ENCODE data around the gene DIS3L.

The DIS3L gene

GRCh38 chr15:66290518-66290917 is 2.9 kb upstream of the DIS3L start:
- no peak for DNase-seq
- no peak overlapping the region for H3K14ac ChIP-seq (ENCODE audit: low read length in 2 of 2)
- H3K36me3 ChIP-seq (ENCODE audit: control insufficient read depth in 1 of 2, insufficient read depth in 2 of 2, low read depth in 1 of 2, low read length in 2 of 2) = no peaks in the 10 kb centered on the region

GRCh38 chr15:66291816-66292570 is 1.4 kb upstream of the DIS3L start:
- DNase-seq = no peak
- Histone ChIP-seq H2BK120ac (ENCODE audit: low read depth, low read length) (no peak overlapping the region), H3K9ac (ENCODE audit: low read length) (no peak overlapping the region), H2BK12ac (ENCODE audit: low read length in 2 of 2) (no peak overlapping the region), H3K4me3 (ENCODE audit: insufficient read depth in 1 of 2, low read depth in 1 of 2, low read length in 2 of 2) (no peak overlapping the region), H3K4me1 (ENCODE audit: control insufficient read depth, insufficient read depth, low read depth, low read length) (peaks cover 8% of the 10 kb centered on the region), H4K91ac (ENCODE audit: low read length) (no peak overlapping the region), H2AFZ (ENCODE audit: low read depth, low read length) (no peak overlapping the region), H2BK15ac (ENCODE audit: low read depth, poor library complexity, severe bottlenecking) (no peak overlapping the region), H3K27me3 (ENCODE audit: control insufficient read depth in 1 of 2, insufficient read depth in 1 of 2, low read length in 2 of 2) (peaks cover 0 to 3% of the 10 kb centered on the region in 2 experiments), H3K18ac (ENCODE audit: low read depth in 1 of 2, low read length in 2 of 2) (no peak overlapping the region), H3K79me1 (replicated peaks; ENCODE audit: low read length, poor library complexity, severe bottlenecking) (peaks cover 4% of the 10 kb centered on the region), H3K23ac (ENCODE audit: low read length in 2 of 2) (no peak overlapping the region), H3K36me3 (ENCODE audit: control insufficient read depth in 1 of 2, insufficient read depth in 2 of 2, low read depth in 1 of 2, low read length in 2 of 2) (peaks cover 0 to 2% of the 10 kb centered on the region in 2 experiments), H3K27ac (ENCODE audit: low read length, poor library complexity, severe bottlenecking) (no peak overlapping the region), H2AK5ac (ENCODE audit: low read length, severe bottlenecking) (no peak overlapping the region), H2BK5ac (ENCODE audit: low read depth, low read length, poor library complexity, severe bottlenecking) (no peak overlapping the region), H4K8ac (ENCODE audit: low read length) (no peak overlapping the region), H3K4me2 (ENCODE audit: low read length, poor library complexity, severe bottlenecking) (no peak overlapping the region), H3K4ac (ENCODE audit: low read depth in 1 of 2, low read length in 2 of 2) (no peak overlapping the region), H3K14ac (ENCODE audit: low read length in 2 of 2) (no peak overlapping the region), H3K9me3 (ENCODE audit: control insufficient read depth, low read length) (no peaks in the 10 kb centered on the region)
- 74% methylated on average over 4 of the region's 6 CpGs for WGBS

More at GRCh38 chr15:66290518-66290917, 2.9 kb upstream of the DIS3L start:
- peaks cover 8% of the 10 kb centered on the region for H3K4me1 ChIP-seq (ENCODE audit: control insufficient read depth, insufficient read depth, low read depth, low read length)
- no peak overlapping the region for H3K27ac ChIP-seq (ENCODE audit: low read length, poor library complexity, severe bottlenecking)
- H3K9ac ChIP-seq (ENCODE audit: low read length) = no peak overlapping the region
- H3K4me3 ChIP-seq (ENCODE audit: insufficient read depth in 1 of 2, low read depth in 1 of 2, low read length in 2 of 2) = no peak overlapping the region
- H3K27me3 ChIP-seq (ENCODE audit: control insufficient read depth in 1 of 2, insufficient read depth in 1 of 2, low read length in 2 of 2) = peaks cover 0 to 3% of the 10 kb centered on the region in 2 experiments
- no peak overlapping the region for H3K18ac ChIP-seq (ENCODE audit: low read depth in 1 of 2, low read length in 2 of 2)
- no peak overlapping the region for H2AFZ ChIP-seq (ENCODE audit: low read depth, low read length)
- no peak overlapping the region for H2BK12ac ChIP-seq (ENCODE audit: low read length in 2 of 2)
- no peak overlapping the region for H2AK5ac ChIP-seq (ENCODE audit: low read length, severe bottlenecking)
- no peak overlapping the region for H2BK15ac ChIP-seq (ENCODE audit: low read depth, poor library complexity, severe bottlenecking)
- H2BK120ac ChIP-seq (ENCODE audit: low read depth, low read length) = no peak overlapping the region
- H4K8ac ChIP-seq (ENCODE audit: low read length) = no peak overlapping the region
- no peak overlapping the region for H2BK5ac ChIP-seq (ENCODE audit: low read depth, low read length, poor library complexity, severe bottlenecking)
- no peak overlapping the region for H3K23ac ChIP-seq (ENCODE audit: low read length in 2 of 2)
- no peak overlapping the region for H4K91ac ChIP-seq (ENCODE audit: low read length)
- no peaks in the 10 kb centered on the region for H3K9me3 ChIP-seq (ENCODE audit: control insufficient read depth, low read length)
- no peak overlapping the region for H3K4ac ChIP-seq (ENCODE audit: low read depth in 1 of 2, low read length in 2 of 2)
- no peak overlapping the region for H3K4me2 ChIP-seq (ENCODE audit: low read length, poor library complexity, severe bottlenecking)
- H3K79me1 ChIP-seq (replicated peaks; ENCODE audit: low read length, poor library complexity, severe bottlenecking) = no peaks in the 10 kb centered on the region

- Histone ChIP-seq H2AK5ac (ENCODE audit: low read length, severe bottlenecking) (no peak overlapping the region), H3K36me3 (ENCODE audit: control insufficient read depth in 1 of 2, insufficient read depth in 2 of 2, low read depth in 1 of 2, low read length in 2 of 2) (peaks cover under 1 to 4% of the 10 kb centered on the region in 2 experiments), H2BK12ac (ENCODE audit: low read length in 2 of 2) (no peak overlapping the region), H4K91ac (ENCODE audit: low read length) (peak overlapping the region; percentile 37), H3K4me3 (ENCODE audit: insufficient read depth in 1 of 2, low read depth in 1 of 2, low read length in 2 of 2) (peak overlapping the region; percentile 85 to 92), H3K9ac (ENCODE audit: low read length) (peak overlapping the region; percentile 90), H3K23ac (ENCODE audit: low read length in 2 of 2) (peak overlapping the region in 1 of 2 experiments; percentile 73), H2AFZ (ENCODE audit: low read depth, low read length) (peak overlapping the region; percentile 97), H3K79me1 (replicated peaks; ENCODE audit: low read length, poor library complexity, severe bottlenecking) (peaks cover 6% of the 10 kb centered on the region), H3K9me3 (ENCODE audit: control insufficient read depth, low read length) (no peaks in the 10 kb centered on the region), H3K27me3 (ENCODE audit: control insufficient read depth in 1 of 2, insufficient read depth in 1 of 2, low read length in 2 of 2) (peaks cover 0 to 3% of the 10 kb centered on the region in 2 experiments), H4K8ac (ENCODE audit: low read length) (peak overlapping the region; percentile 95), H2BK5ac (ENCODE audit: low read depth, low read length, poor library complexity, severe bottlenecking) (no peak overlapping the region), H3K4me2 (ENCODE audit: low read length, poor library complexity, severe bottlenecking) (peak overlapping the region; percentile 99), H2BK15ac (ENCODE audit: low read depth, poor library complexity, severe bottlenecking) (peak overlapping the region; percentile 89), H3K18ac (ENCODE audit: low read depth in 1 of 2, low read length in 2 of 2) (peak overlapping the region in 1 of 2 experiments; percentile 96), H3K27ac (ENCODE audit: low read length, poor library complexity, severe bottlenecking) (peak overlapping the region; percentile 17), H3K14ac (ENCODE audit: low read length in 2 of 2) (no peak overlapping the region), H3K4me1 (ENCODE audit: control insufficient read depth, insufficient read depth, low read depth, low read length) (peaks cover 8% of the 10 kb centered on the region), H3K4ac (ENCODE audit: low read depth in 1 of 2, low read length in 2 of 2) (peak overlapping the region in 1 of 2 experiments; percentile 2), H2BK120ac (ENCODE audit: low read depth, low read length) (peak overlapping the region; percentile 84)
- WGBS = 27% methylated on average over 17 of the region's 22 CpGs
- DNase-seq = no peak
Measured at GRCh38 chr15:66292571-66293418, 573 bp upstream of the DIS3L start.
